HEK293 (cell line): ENCODE measurements around the gene ASTN2.

Experiments used
- CTCF ChIA-PET: fragments of 350-600 bp; formaldehyde crosslinking; extraction: SDS; loops from one replicate; lab custom pipeline; 2021; ENCODE audit warnings: antibody characterized with exemption; lab: Yijun Ruan, JAX
- POLR2A ChIA-PET: fragments of 300-600 bp; formaldehyde crosslinking; extraction: SDS; loops from one replicate; lab custom pipeline; 2020; ENCODE audit warnings: antibody characterized with exemption, inconsistent platforms; lab: Yijun Ruan, JAX
- H3K27ac ChIP-seq: fragments of 200-500 bp; sonication (Bioruptor generic); 2 replicates; pipeline ENCODE4 v1.5.1; 2014; ENCODE audit warnings: low read depth, low read length, control low read depth, inconsistent platforms; ENCODE audit errors: extremely low read depth
- H3K36me3 ChIP-seq, 2 experiments: fragments of 200-500 bp in 1 of 2; sonication (Bioruptor generic) in 1 of 2; 1 replicate in 1 of 2; 2 replicates in 1 of 2; pipeline ENCODE4 v1.5.1; 2014 to 2017; ENCODE audit warnings: inconsistent platforms in 2 of 2, low read length in 2 of 2; ENCODE audit not compliant: control insufficient read depth in 2 of 2, insufficient read depth in 1 of 2
- H3K4me1 ChIP-seq: fragments of 200-500 bp; sonication (Bioruptor generic); 2 replicates; pipeline ENCODE4 v1.5.1; 2014; ENCODE audit warnings: mild to moderate bottlenecking, low read length, inconsistent platforms; ENCODE audit not compliant: control insufficient read depth, insufficient read depth
- H3K4me3 ChIP-seq: 2 replicates; pipeline ENCODE4 v1.5.1; 2011; ENCODE audit warnings: low read depth, mild to moderate bottlenecking, control low read depth, low read length, moderate library complexity
- H3K9me3 ChIP-seq: fragments of 200-500 bp; sonication (Bioruptor generic); 2 replicates; pipeline ENCODE4 v1.5.1; 2014; ENCODE audit warnings: low read depth, low read length, inconsistent platforms; ENCODE audit not compliant: control insufficient read depth, insufficient read depth
- CTCF ChIP-seq: fragments of 450-650 bp; formaldehyde crosslinking; IDR thresholded peaks from 2 replicates; pipeline ENCODE4 v1.5.1; 2016; ENCODE audit warnings: missing biosample characterization, missing genetic modification characterization
- PRDM6 ChIP-seq: fragments of 450-650 bp; formaldehyde crosslinking; IDR thresholded peaks from 2 replicates; pipeline ENCODE4 v1.5.1; 2017; ENCODE audit warnings: missing biosample characterization, missing genetic modification characterization
- ZFP41 ChIP-seq: fragments of 450-650 bp; formaldehyde crosslinking; IDR thresholded peaks from 2 replicates; pipeline ENCODE4 v1.5.1; 2016; ENCODE audit warnings: missing biosample characterization, missing genetic modification characterization, borderline replicate concordance
- ZNF140 ChIP-seq: fragments of 450-650 bp; formaldehyde crosslinking; IDR thresholded peaks from 2 replicates; pipeline ENCODE4 v1.5.1; 2016; ENCODE audit warnings: missing biosample characterization, missing genetic modification characterization
- ZNF184 ChIP-seq: fragments of 450-650 bp; IDR thresholded peaks from 2 replicates; pipeline ENCODE4 v1.5.1; 2018; ENCODE audit warnings: missing biosample characterization, mild to moderate bottlenecking, missing genetic modification characterization
- ZNF214 ChIP-seq: fragments of 450-650 bp; formaldehyde crosslinking; IDR thresholded peaks from 2 replicates; pipeline ENCODE4 v1.5.1; 2017; ENCODE audit warnings: missing biosample characterization, mild to moderate bottlenecking, missing genetic modification characterization, borderline replicate concordance
- ZNF394 ChIP-seq: fragments of 450-650 bp; formaldehyde crosslinking; IDR thresholded peaks from 2 replicates; pipeline ENCODE4 v1.5.1; 2016; ENCODE audit warnings: missing biosample characterization, missing genetic modification characterization, mild to moderate bottlenecking, moderate library complexity, borderline replicate concordance
- ZNF423 ChIP-seq: fragments of 450-650 bp; formaldehyde crosslinking; IDR thresholded peaks from 2 replicates; pipeline ENCODE4 v1.5.1; 2016; ENCODE audit warnings: missing biosample characterization, missing genetic modification characterization
- ZNF449 ChIP-seq: fragments of 450-650 bp; formaldehyde crosslinking; IDR thresholded peaks from 2 replicates; pipeline ENCODE4 v1.5.1; 2017; ENCODE audit warnings: missing biosample characterization, mild to moderate bottlenecking, missing genetic modification characterization, moderate library complexity
- ZNF561 ChIP-seq: fragments of 450-650 bp; IDR thresholded peaks from 2 replicates; pipeline ENCODE4 v1.5.1; 2018; ENCODE audit warnings: missing biosample characterization, missing genetic modification characterization, borderline replicate concordance
- ZNF596 ChIP-seq: fragments of 450-650 bp; IDR thresholded peaks from 2 replicates; pipeline ENCODE4 v1.5.0; 2018; ENCODE audit warnings: missing biosample characterization, mild to moderate bottlenecking, missing genetic modification characterization, moderate library complexity
- ZNF610 ChIP-seq: fragments of 450-650 bp; formaldehyde crosslinking; IDR thresholded peaks from 2 replicates; pipeline ENCODE4 v1.5.1; 2016; ENCODE audit warnings: missing biosample characterization, missing genetic modification characterization, borderline replicate concordance
- ZNF621 ChIP-seq: fragments of 450-650 bp; formaldehyde crosslinking; IDR thresholded peaks from 2 replicates; pipeline ENCODE4 v1.5.1; 2017; ENCODE audit warnings: missing biosample characterization, missing genetic modification characterization
- ZNF664 ChIP-seq: fragments of 450-650 bp; formaldehyde crosslinking; IDR thresholded peaks from 2 replicates; pipeline ENCODE4 v1.5.1; 2016; ENCODE audit warnings: missing biosample characterization, missing genetic modification characterization
- ZNF792 ChIP-seq: fragments of 450-650 bp; formaldehyde crosslinking; IDR thresholded peaks from 2 replicates; pipeline ENCODE4 v1.5.1; 2016; ENCODE audit warnings: missing biosample characterization, missing genetic modification characterization
- ZNF843 ChIP-seq: fragments of 450-650 bp; formaldehyde crosslinking; IDR thresholded peaks from 2 replicates; pipeline ENCODE4 v1.5.1; 2016; ENCODE audit warnings: missing biosample characterization, missing genetic modification characterization
- TF ChIP-seq, protein P1 (sequence below): fragments of 450-650 bp; formaldehyde crosslinking; IDR thresholded peaks from 2 replicates; pipeline ENCODE4 v1.5.1; 2016; ENCODE audit warnings: missing biosample characterization, missing genetic modification characterization, borderline replicate concordance
- TF ChIP-seq, protein P2 (sequence below): fragments of 450-650 bp; formaldehyde crosslinking; IDR thresholded peaks from 2 replicates; pipeline ENCODE4 v1.5.1; 2017; ENCODE audit warnings: missing biosample characterization, missing genetic modification characterization

ASTN2 gene

DNA sequence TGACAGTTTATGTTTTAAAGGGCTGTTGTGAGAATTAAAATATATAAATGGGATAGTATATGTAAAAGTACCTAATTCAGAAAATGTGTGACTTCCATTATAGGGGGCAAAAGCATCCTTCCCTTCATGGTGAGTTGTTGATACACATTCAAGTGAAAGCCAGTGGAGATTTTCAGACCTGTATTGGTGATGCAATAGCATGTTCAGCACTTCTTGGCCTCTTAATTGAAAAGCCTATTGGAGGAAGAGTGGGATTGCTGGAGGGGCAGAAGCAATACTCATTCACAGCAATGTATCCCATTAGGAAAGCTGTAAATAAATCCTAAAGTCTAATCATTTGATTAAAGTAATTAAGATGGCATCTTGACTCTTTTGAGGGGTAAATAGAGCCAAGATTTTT is 710.4 kb downstream of the ASTN2 start:
- Histone ChIP-seq H3K36me3 (peaks cover 0 to 18% of the 10 kb centered on the region in 2 experiments; a peak in 1 of 3 replicates), H3K27ac (no peak overlapping the region), H3K4me3 (no peak overlapping the region), H3K4me1 (no peaks in the 10 kb centered on the region), H3K9me3 (no peaks in the 10 kb centered on the region)
- ChIA-PET CTCF (no interaction called here), POLR2A (no interaction called here)
- TF ChIP-seq ZNF843 (tag by site-specific recombination) (no peak), ZNF792 (tag by site-specific recombination) (no peak), ZNF394 (no peak), ZNF596 (no peak), ZNF214 (tag by site-specific recombination) (no peak), ZNF184 (tag by site-specific recombination) (no peak), ZNF664 (tag by site-specific recombination) (no peak), ZNF449 (tag by site-specific recombination) (no peak), ZNF610 (tag by site-specific recombination) (no peak), ZFP41 (tag by site-specific recombination) (no peak), ZNF140 (no peak), ZNF621 (tag by site-specific recombination) (no peak), ZNF423 (no peak), ZNF561 (tag by site-specific recombination) (no peak), CTCF (no peak), PRDM6 (tag by site-specific recombination) (no peak)
- TF ChIP-seq, protein P1, sequence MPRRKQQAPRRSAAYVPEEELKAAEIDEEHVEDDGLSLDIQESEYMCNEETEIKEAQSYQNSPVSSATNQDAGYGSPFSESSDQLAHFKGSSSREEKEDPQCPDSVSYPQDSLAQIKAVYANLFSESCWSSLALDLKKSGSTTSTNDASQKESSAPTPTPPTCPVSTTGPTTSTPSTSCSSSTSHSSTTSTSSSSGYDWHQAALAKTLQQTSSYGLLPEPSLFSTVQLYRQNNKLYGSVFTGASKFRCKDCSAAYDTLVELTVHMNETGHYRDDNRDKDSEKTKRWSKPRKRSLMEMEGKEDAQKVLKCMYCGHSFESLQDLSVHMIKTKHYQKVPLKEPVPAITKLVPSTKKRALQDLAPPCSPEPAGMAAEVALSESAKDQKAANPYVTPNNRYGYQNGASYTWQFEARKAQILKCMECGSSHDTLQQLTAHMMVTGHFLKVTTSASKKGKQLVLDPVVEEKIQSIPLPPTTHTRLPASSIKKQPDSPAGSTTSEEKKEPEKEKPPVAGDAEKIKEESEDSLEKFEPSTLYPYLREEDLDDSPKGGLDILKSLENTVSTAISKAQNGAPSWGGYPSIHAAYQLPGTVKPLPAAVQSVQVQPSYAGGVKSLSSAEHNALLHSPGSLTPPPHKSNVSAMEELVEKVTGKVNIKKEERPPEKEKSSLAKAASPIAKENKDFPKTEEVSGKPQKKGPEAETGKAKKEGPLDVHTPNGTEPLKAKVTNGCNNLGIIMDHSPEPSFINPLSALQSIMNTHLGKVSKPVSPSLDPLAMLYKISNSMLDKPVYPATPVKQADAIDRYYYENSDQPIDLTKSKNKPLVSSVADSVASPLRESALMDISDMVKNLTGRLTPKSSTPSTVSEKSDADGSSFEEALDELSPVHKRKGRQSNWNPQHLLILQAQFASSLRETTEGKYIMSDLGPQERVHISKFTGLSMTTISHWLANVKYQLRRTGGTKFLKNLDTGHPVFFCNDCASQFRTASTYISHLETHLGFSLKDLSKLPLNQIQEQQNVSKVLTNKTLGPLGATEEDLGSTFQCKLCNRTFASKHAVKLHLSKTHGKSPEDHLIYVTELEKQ (tag by site-specific recombination): no peak
- TF ChIP-seq, protein P2, sequence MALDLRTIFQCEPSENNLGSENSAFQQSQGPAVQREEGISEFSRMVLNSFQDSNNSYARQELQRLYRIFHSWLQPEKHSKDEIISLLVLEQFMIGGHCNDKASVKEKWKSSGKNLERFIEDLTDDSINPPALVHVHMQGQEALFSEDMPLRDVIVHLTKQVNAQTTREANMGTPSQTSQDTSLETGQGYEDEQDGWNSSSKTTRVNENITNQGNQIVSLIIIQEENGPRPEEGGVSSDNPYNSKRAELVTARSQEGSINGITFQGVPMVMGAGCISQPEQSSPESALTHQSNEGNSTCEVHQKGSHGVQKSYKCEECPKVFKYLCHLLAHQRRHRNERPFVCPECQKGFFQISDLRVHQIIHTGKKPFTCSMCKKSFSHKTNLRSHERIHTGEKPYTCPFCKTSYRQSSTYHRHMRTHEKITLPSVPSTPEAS: no peak
